ENCODE measurements around the gene USP43. TPM values are rescaled to one million over a fixed set of nuclear protein-coding genes. Genes with fewer than 3 reads are reported as not detected.

USP43 gene
- polyA plus RNA-seq, 1 of the 3 experiments (the other 2 are of a cell fraction), result 0.07 TPM

GRCh38 chr17:9648521-9649110 is 3.3 kb downstream of the USP43 start:
- Histone ChIP-seq H3K36me3 (replicated peaks in 1 of 2; ENCODE audit: control insufficient read depth in 1 of 2, insufficient read depth in 2 of 2, low read length in 1 of 2) (no peaks in the 10 kb centered on the region), H3K27ac (ENCODE audit: low read depth in 2 of 2, low read length in 1 of 2) (no peak overlapping the region), H3K9me3 (no peaks in the 10 kb centered on the region), H3K9ac (no peak overlapping the region), H3K79me2 (ENCODE audit: insufficient read depth) (no peaks in the 10 kb centered on the region), H3F3A (replicated peaks; ENCODE audit: insufficient read depth) (no peaks in the 10 kb centered on the region), H3K4me2 (no peak overlapping the region), H3K9me2 (no peaks in the 10 kb centered on the region), H3K4me1 (ENCODE audit: control insufficient read depth in 1 of 2, insufficient read depth in 2 of 2, low read depth in 1 of 2, low read length in 1 of 2) (no peaks in the 10 kb centered on the region), H4K20me1 (ENCODE audit: insufficient read depth) (no peaks in the 10 kb centered on the region), H3K4me3 (ENCODE audit: low read depth in 2 of 2, low read length in 1 of 2) (no peak overlapping the region), H2AFZ (ENCODE audit: low read depth) (no peak overlapping the region), H3K27me3 (ENCODE audit: insufficient read depth) (peaks cover 58% of the 10 kb centered on the region)
- CTCF ChIA-PET, result interaction anchor here (1.2 kb wide), 1 partner anchor 128 kb away, joined by 3 read pairs; no protein-coding TSS in a partner anchor
- TF ChIP-seq TEAD4 (IDR thresholded peaks at IDR 0.05; ENCODE audit: borderline replicate concordance, insufficient read depth), result no peak
- 6% methylated on average over 3 of the region's 3 CpGs for WGBS (ENCODE audit: low lambda C conversion rate)
- POLR2A ChIA-PET, result no interaction called here
- DNase-seq, result no peak

- POLR2A ChIA-PET, result no interaction called here
- 12% methylated on average over 4 of the region's 4 CpGs for WGBS (ENCODE audit: low lambda C conversion rate)
- Histone ChIP-seq H3K27ac (ENCODE audit: low read depth in 2 of 2, low read length in 1 of 2) (no peak overlapping the region), H3K4me2 (no peak overlapping the region), H3K36me3 (replicated peaks in 1 of 2; ENCODE audit: control insufficient read depth in 1 of 2, insufficient read depth in 2 of 2, low read length in 1 of 2) (no peaks in the 10 kb centered on the region), H3K4me1 (ENCODE audit: control insufficient read depth in 1 of 2, insufficient read depth in 2 of 2, low read depth in 1 of 2, low read length in 1 of 2) (no peaks in the 10 kb centered on the region), H3K27me3 (ENCODE audit: insufficient read depth) (peaks cover 16% of the 10 kb centered on the region; the same call in 1 of the 2 replicates), H3K9me2 (no peaks in the 10 kb centered on the region), H3F3A (replicated peaks; ENCODE audit: insufficient read depth) (no peaks in the 10 kb centered on the region), H3K79me2 (ENCODE audit: insufficient read depth) (no peaks in the 10 kb centered on the region), H3K4me3 (ENCODE audit: low read depth in 2 of 2, low read length in 1 of 2) (no peak overlapping the region), H3K9me3 (no peaks in the 10 kb centered on the region), H2AFZ (ENCODE audit: low read depth) (no peak overlapping the region), H4K20me1 (ENCODE audit: insufficient read depth) (no peaks in the 10 kb centered on the region), H3K9ac (no peak overlapping the region)
- TF ChIP-seq RAD21 (IDR thresholded peaks at IDR 0.05; ENCODE audit: low read length), result no peak
- TF ChIP-seq MEF2A (IDR thresholded peaks at IDR 0.05; ENCODE audit: borderline replicate concordance, low read depth), result no peak
- no peak for TF ChIP-seq MAX (IDR thresholded peaks at IDR 0.05; ENCODE audit: low read depth)
- no peak for TF ChIP-seq RCOR1 (IDR thresholded peaks at IDR 0.05; ENCODE audit: low read length)
- TF ChIP-seq GABPA (IDR thresholded peaks at IDR 0.05; ENCODE audit: low read depth), result no peak
- no peak for TF ChIP-seq TCF12 (IDR thresholded peaks at IDR 0.05)
- no peak for TF ChIP-seq RXRA (IDR thresholded peaks at IDR 0.05; ENCODE audit: borderline replicate concordance, low read depth)
- no peak for TF ChIP-seq REST (IDR thresholded peaks at IDR 0.05; ENCODE audit: low read depth, low read length)
- TF ChIP-seq FOSL2 (IDR thresholded peaks at IDR 0.05; ENCODE audit: borderline replicate concordance, low read depth), result no peak
- TF ChIP-seq CTCF (IDR thresholded peaks at IDR 0.05), result no peak
- no peak for TF ChIP-seq EP300 (IDR thresholded peaks at IDR 0.05; ENCODE audit: borderline replicate concordance in 1 of 2, low read depth in 1 of 2, low read length in 1 of 2)
- no peak for TF ChIP-seq MXI1 (IDR thresholded peaks at IDR 0.05; ENCODE audit: low read depth, low read length)
- no peak for TF ChIP-seq TAF1 (IDR thresholded peaks at IDR 0.05; ENCODE audit: borderline replicate concordance, low read depth, low read length)
- no peak for TF ChIP-seq NFIC (IDR thresholded peaks at IDR 0.05; ENCODE audit: borderline replicate concordance)
- TF ChIP-seq SMC3 (IDR thresholded peaks at IDR 0.05; ENCODE audit: low read depth, low read length), result no peak
- TF ChIP-seq USF2 (IDR thresholded peaks at IDR 0.05; ENCODE audit: borderline replicate concordance, low read depth, low read length), result no peak
- no peak for DNase-seq
- CTCF ChIA-PET, result interaction anchor here (0.7 kb wide), 1 partner anchor 71 kb away, joined by 3 read pairs; no protein-coding TSS in a partner anchor
Measured at GRCh38 chr17:9658593-9659211, 13.4 kb downstream of the USP43 start.
